T-cell (primary cell): ENCODE results near the gene SMAD5. TPM values are rescaled to one million over a fixed set of nuclear protein-coding genes. Genes with fewer than 3 reads are reported as not detected.

Experiments used
- ATAC-seq, 4 experiments: fragments of 200-7000 bp in 3 of 4; fragments of 150-1000 bp in 1 of 4; cut with Tn5 transposase; replicated peaks in 1 of 4; 1 replicate in 3 of 4; 2 replicates in 1 of 4; pipeline ENCODE4 v1.10.0; 2021; ENCODE audit warnings: moderate library complexity in 3 of 4, mild to moderate bottlenecking in 2 of 4, moderate number of reproducible peaks in 1 of 4
- CTCF ChIA-PET, 2 donors: fragments of 300-600 bp; sonication (Branson Sonifier 250); formaldehyde crosslinking; loops; one replicate each; lab custom pipeline; 2022; ENCODE audit warnings: antibody characterized with exemption in 2 of 2; lab: Charles Lee
- POLR2A ChIA-PET, 2 donors: fragments of 300-600 bp; sonication (Branson Sonifier 250); formaldehyde crosslinking; loops; one replicate each; lab custom pipeline; 2022; ENCODE audit warnings: antibody characterized with exemption in 2 of 2; lab: Charles Lee
- DNase-seq, 35 experiments: peaks; one replicate each; pipeline versions ENCODE4 v3.0.0 to v3.0.0-alpha.2; 2013 to 2023
- H3K27ac ChIP-seq: one replicate; pipeline ENCODE4 v1.5.1; 2013; ENCODE audit warnings: low read length
- H3K27me3 ChIP-seq, 2 experiments: replicated peaks in 1 of 2; 1 replicate in 1 of 2; 2 replicates in 1 of 2; pipeline versions ENCODE4 v1.6.1 to v1.7.0; 2013; ENCODE audit warnings: low read length in 1 of 2, mixed read lengths in 1 of 2; ENCODE audit not compliant: control insufficient read depth in 2 of 2, insufficient read depth in 2 of 2; ENCODE audit errors: extremely low read depth in 1 of 2
- H3K36me3 ChIP-seq, 2 donors: 1 replicate in 1 of 2; 2 replicates in 1 of 2; pipeline versions ENCODE4 v1.6.1 to v1.7.0; 2013; ENCODE audit warnings: low read length in 1 of 2; ENCODE audit not compliant: control insufficient read depth in 2 of 2, insufficient read depth in 1 of 2; ENCODE audit errors: extremely low read depth in 1 of 2
- H3K4me1 ChIP-seq, 2 experiments: 1 replicate in 1 of 2; 2 replicates in 1 of 2; pipeline versions ENCODE4 v1.6.1 to v1.7.0; 2013; ENCODE audit warnings: low read length in 2 of 2, mixed read lengths in 1 of 2; ENCODE audit not compliant: insufficient read depth in 2 of 2, control insufficient read depth in 1 of 2; ENCODE audit errors: extremely low read depth in 1 of 2
- H3K4me3 ChIP-seq, 2 donors: 1 replicate in 1 of 2; 2 replicates in 1 of 2; pipeline versions ENCODE4 v1.5.1 to v1.7.0; 2013; ENCODE audit warnings: mild to moderate bottlenecking in 2 of 2, low read length in 1 of 2, moderate library complexity in 1 of 2; ENCODE audit not compliant: control insufficient read depth in 1 of 2; ENCODE audit errors: extremely low read depth in 1 of 2
- H3K9me3 ChIP-seq: 2 replicates; pipeline ENCODE4 v1.7.0; 2013
- H3K27ac Mint-ChIP-seq, 2 donors: one replicate each; pipeline ENCODE4 v1.8.0; 2020 to 2021; ENCODE audit warnings: mild to moderate bottlenecking in 2 of 2, mixed read lengths in 2 of 2
- H3K27me3 Mint-ChIP-seq, 2 donors: one replicate each; pipeline ENCODE4 v1.8.0; 2021 to 2022; ENCODE audit warnings: mixed read lengths in 2 of 2
- H3K36me3 Mint-ChIP-seq: one replicate; pipeline ENCODE4 v1.8.0; 2021; ENCODE audit warnings: mixed read lengths
- H3K4me1 Mint-ChIP-seq, 3 donors: one replicate each; pipeline ENCODE4 v1.8.0; 2020 to 2022; ENCODE audit warnings: mixed read lengths in 3 of 3, mild to moderate bottlenecking in 1 of 3
- H3K4me3 Mint-ChIP-seq, 3 donors: one replicate each; pipeline ENCODE4 v1.8.0; 2020 to 2022; ENCODE audit warnings: mild to moderate bottlenecking in 3 of 3, mixed read lengths in 3 of 3, moderate library complexity in 3 of 3
- H3K9me3 Mint-ChIP-seq, 3 donors: one replicate each; pipeline ENCODE4 v1.8.0; 2020 to 2022; ENCODE audit warnings: mixed read lengths in 3 of 3
- WGBS: methylation state at CpG from one replicate; pipeline ENCODE4 v1.1.5; 2013; ENCODE audit warnings: missing lambda C conversion rate; ENCODE audit not compliant: insufficient coverage; 5-methylcytosine and 5-hydroxymethylcytosine counted together
- total RNA-seq, 35 experiments: library from RNA in 6 of 35; stranded (reverse) in 6 of 35; fragments of 120-200 nt in 1 of 35; gene quantifications; one replicate each; pipeline versions ENCODE4 v1.2.1 to v1.2.4 and lab custom pipeline; 2013 to 2026

The SMAD5 gene
- total RNA-seq, 5 donors from 2014 or later (not counting 1 experiment from before 2014, with no cell fraction given), result 8.7 to 24.2 (median 18.4) TPM

GRCh38 chr5:136225796-136226195 lies 93.2 kb downstream of the SMAD5 start:
- ChIA-PET POLR2A (no interaction called here), CTCF (interaction anchor here in 1 of 2 donors (1.1 kb wide), 1 partner anchor 14 kb away, joined by 4 read pairs; no protein-coding TSS in a partner anchor)
- H3K4me1 ChIP-seq, result no peaks in the 10 kb centered on the region
- no peak overlapping the region for H3K4me3 ChIP-seq
- H3K9me3 Mint-ChIP-seq, result peaks cover 4 to 12% (median 6%) of the 10 kb centered on the region in 3 donors
- WGBS, result no CpG with 5 or more reads among the region's 2 CpGs
- DNase-seq (no peak), ATAC-seq (no peak)
- H3K27me3 Mint-ChIP-seq, result peaks cover 13 to 25% of the 10 kb centered on the region in 2 donors
- peaks cover 0 to 17% of the 10 kb centered on the region in 2 experiments for H3K27me3 ChIP-seq
- no peak overlapping the region for H3K4me3 Mint-ChIP-seq
- no peaks in the 10 kb centered on the region for H3K36me3 Mint-ChIP-seq
- H3K9me3 ChIP-seq, result no peaks in the 10 kb centered on the region
- H3K4me1 Mint-ChIP-seq, result no peaks in the 10 kb centered on the region
- H3K27ac Mint-ChIP-seq, result no peak overlapping the region
- no peaks in the 10 kb centered on the region for H3K36me3 ChIP-seq
- H3K27ac ChIP-seq, result no peak overlapping the region

GRCh38 chr5:136226401-136226800 lies 93.8 kb downstream of the SMAD5 start:
- Mint-ChIP-seq H3K27ac (no peak overlapping the region), H3K27me3 (peaks cover 13 to 26% of the 10 kb centered on the region in 2 donors), H3K4me3 (no peak overlapping the region), H3K4me1 (no peaks in the 10 kb centered on the region), H3K36me3 (no peaks in the 10 kb centered on the region), H3K9me3 (peaks cover under 1 to 7% (median 3%) of the 10 kb centered on the region in 3 donors)
- Histone ChIP-seq H3K4me3 (no peak overlapping the region), H3K27me3 (peaks cover 0 to 15% of the 10 kb centered on the region in 2 experiments), H3K4me1 (no peaks in the 10 kb centered on the region), H3K9me3 (no peaks in the 10 kb centered on the region), H3K27ac (no peak overlapping the region), H3K36me3 (no peaks in the 10 kb centered on the region)
- 40% methylated on average over 1 of the region's 2 CpGs for WGBS
- no peak for ATAC-seq
- ChIA-PET POLR2A (no interaction called here), CTCF (no interaction called here)
- no peak for DNase-seq

- no peaks in the 10 kb centered on the region for H3K4me1 ChIP-seq
- no peak overlapping the region for H3K27ac Mint-ChIP-seq
Observed at GRCh38 chr5:136228136-136228757, 95.6 kb downstream of the SMAD5 start.

GRCh38 chr5:136230176-136230575 lies 97.5 kb downstream of the SMAD5 start:
- no CpG with 5 or more reads among the region's 1 CpG for WGBS
- no peak overlapping the region for H3K4me3 Mint-ChIP-seq
- DNase-seq (no peak), ATAC-seq (no peak)
- Histone ChIP-seq H3K4me1 (no peaks in the 10 kb centered on the region), H3K27ac (no peak overlapping the region), H3K27me3 (peaks cover 0 to 7% of the 10 kb centered on the region in 2 experiments), H3K9me3 (no peaks in the 10 kb centered on the region), H3K36me3 (no peaks in the 10 kb centered on the region), H3K4me3 (no peak overlapping the region)
- no peak overlapping the region for H3K27ac Mint-ChIP-seq
- ChIA-PET CTCF (no interaction called here), POLR2A (no interaction called here)
- no peaks in the 10 kb centered on the region for H3K9me3 Mint-ChIP-seq
- H3K4me1 Mint-ChIP-seq, result no peaks in the 10 kb centered on the region
- H3K36me3 Mint-ChIP-seq, result no peaks in the 10 kb centered on the region
- peaks cover 7 to 22% of the 10 kb centered on the region in 2 donors for H3K27me3 Mint-ChIP-seq

More at GRCh38 chr5:136228136-136228757, 95.6 kb downstream of the SMAD5 start:
- ATAC-seq (no peak), DNase-seq (no peak)
- Histone ChIP-seq H3K27ac (no peak overlapping the region), H3K27me3 (peaks cover 0 to 7% of the 10 kb centered on the region in 2 experiments), H3K4me3 (no peak overlapping the region), H3K9me3 (no peaks in the 10 kb centered on the region), H3K36me3 (no peaks in the 10 kb centered on the region)
- 30% methylated on average over 5 of the region's 7 CpGs for WGBS
- no peak overlapping the region for H3K4me3 Mint-ChIP-seq
- ChIA-PET POLR2A (interaction anchor here in 1 of 2 donors (0.7 kb wide), 1 partner anchor 200 kb away, joined by 6 read pairs; no protein-coding TSS in a partner anchor), CTCF (interaction anchor here in 1 of 2 donors (0.7 kb wide), 1 partner anchor 497 kb away, joined by 17 read pairs; no protein-coding TSS in a partner anchor)
- H3K27me3 Mint-ChIP-seq, result peaks cover 13 to 26% of the 10 kb centered on the region in 2 donors
- no peaks in the 10 kb centered on the region for H3K4me1 Mint-ChIP-seq
- no peaks in the 10 kb centered on the region for H3K36me3 Mint-ChIP-seq
- peaks cover 0 to 5% (median 0%) of the 10 kb centered on the region in 3 donors for H3K9me3 Mint-ChIP-seq

GRCh38 chr5:136232316-136232715 lies 99.7 kb downstream of the SMAD5 start:
- POLR2A ChIA-PET, result no interaction called here
- no peaks in the 10 kb centered on the region for H3K9me3 ChIP-seq

More at GRCh38 chr5:136232316-136232715, 99.7 kb downstream of the SMAD5 start:
- ATAC-seq, result no peak
- no peak overlapping the region for H3K4me3 Mint-ChIP-seq
- H3K27ac Mint-ChIP-seq, result no peak overlapping the region
- Histone ChIP-seq H3K36me3 (no peaks in the 10 kb centered on the region), H3K27me3 (peaks cover 0 to 3% of the 10 kb centered on the region in 2 experiments), H3K4me3 (no peak overlapping the region), H3K4me1 (no peaks in the 10 kb centered on the region), H3K27ac (no peak overlapping the region)
- H3K36me3 Mint-ChIP-seq, result no peaks in the 10 kb centered on the region
- H3K4me1 Mint-ChIP-seq, result no peaks in the 10 kb centered on the region
- DNase-seq, result no peak
- WGBS, result 75% methylated on average over 6 of the region's 6 CpGs
- H3K9me3 Mint-ChIP-seq, result no peaks in the 10 kb centered on the region
- peaks cover 7 to 18% of the 10 kb centered on the region in 2 donors for H3K27me3 Mint-ChIP-seq
- CTCF ChIA-PET, result no interaction called here
